ENCODE results near the gene MRC2.

MRC2 gene

GRCh38 chr17:62741290-62741689, 113.8 kb downstream of the MRC2 start:
- DNase-seq (ENCODE audit: low spot score): no peak
- no peak for TF ChIP-seq CTCF (IDR thresholded peaks at IDR 0.05; ENCODE audit: borderline replicate concordance, control extremely low read depth, extremely low read depth, insufficient read depth, missing control alignments)
- in situ Hi-C loops (cut with MboI; ENCODE audit: low sequenced_read_pairs, unreplicated experiment): no loop called here

All from GM13976 (cell line).